H1 (cell line): Measurements from ENCODE around the gene QRICH2. TPM values are rescaled to one million over a fixed set of nuclear protein-coding genes. Genes with fewer than 3 reads are reported as not detected.

Experiments used
- CTCF ChIA-PET: fragments of 300-600 bp; sonication (Branson Sonifier 250); formaldehyde crosslinking; loops from one replicate; lab custom pipeline; 2021; ENCODE audit not compliant: partially characterized antibody; lab: Charles Lee
- POLR2A ChIA-PET: fragments of 300-600 bp; sonication (Branson Sonifier 250); formaldehyde crosslinking; loops from one replicate; lab custom pipeline; 2021; ENCODE audit warnings: inconsistent platforms; ENCODE audit not compliant: partially characterized antibody; lab: Charles Lee
- DNase-seq, 2 experiments: peaks; one replicate each; pipeline versions ENCODE4 v3.0.0 to v3.0.0-alpha.2; 2010 to 2022; ENCODE audit warnings: low spot score in 2 of 2, low read depth in 1 of 2, mixed read lengths in 1 of 2
- FAIRE-seq: peaks from 2 replicates; lab custom pipeline; 2011; peaks lifted over from hg19 to GRCh38; lab: Jason Lieb, UNC
- H2AFZ ChIP-seq: 2 replicates; pipeline ENCODE4 v1.8.1; 2012; ENCODE audit warnings: low read length, inconsistent platforms
- H2AK5ac ChIP-seq: 2 replicates; pipeline ENCODE4 v1.6.1; 2013; ENCODE audit warnings: low read depth, low read length
- H2BK120ac ChIP-seq: replicated peaks from 2 replicates; pipeline ENCODE3; 2013; ENCODE audit warnings: low read depth, low read length, inconsistent platforms
- H2BK12ac ChIP-seq: 2 replicates; pipeline ENCODE4 v1.6.1; 2013; ENCODE audit warnings: low read depth, low read length
- H2BK15ac ChIP-seq: 2 replicates; pipeline ENCODE4 v1.6.1; 2013; ENCODE audit warnings: low read length
- H2BK20ac ChIP-seq: 2 replicates; pipeline ENCODE4 v1.6.1; 2013; ENCODE audit warnings: low read length
- H2BK5ac ChIP-seq: 2 replicates; pipeline ENCODE4 v1.6.1; 2013; ENCODE audit warnings: low read depth, low read length
- H3K14ac ChIP-seq: 2 replicates; pipeline ENCODE4 v1.6.1; 2013; ENCODE audit warnings: inconsistent platforms; ENCODE audit not compliant: insufficient read length
- H3K18ac ChIP-seq: 2 replicates; pipeline ENCODE4 v1.6.1; 2013; ENCODE audit warnings: low read length; ENCODE audit errors: extremely low read depth
- H3K23ac ChIP-seq: 2 replicates; pipeline ENCODE4 v1.6.1; 2013; ENCODE audit warnings: inconsistent platforms; ENCODE audit not compliant: insufficient read length
- H3K23me2 ChIP-seq: 2 replicates; pipeline ENCODE4 v1.6.1; 2013; ENCODE audit warnings: low read depth, low read length
- H3K27ac ChIP-seq: 2 replicates; pipeline ENCODE4 v1.6.1; 2011; ENCODE audit warnings: low read depth, low read length, inconsistent platforms
- H3K27me3 ChIP-seq, 4 experiments: replicated peaks in 1 of 4; 1 replicate in 1 of 4; 2 replicates in 3 of 4; pipeline versions ENCODE4 v1.6.1 to v1.8.1; 2011 to 2013; ENCODE audit warnings: low read length in 3 of 4, mild to moderate bottlenecking in 3 of 4, inconsistent platforms in 2 of 4, mixed read lengths in 2 of 4, moderate library complexity in 1 of 4; ENCODE audit not compliant: control insufficient read depth in 3 of 4, insufficient read depth in 3 of 4; ENCODE audit errors: extremely low read depth in 1 of 4
- H3K36me3 ChIP-seq, 4 experiments: 2 replicates each; pipeline versions ENCODE4 v1.6.1 to v1.8.1; 2011 to 2013; ENCODE audit warnings: mild to moderate bottlenecking in 4 of 4, low read length in 3 of 4, moderate library complexity in 2 of 4, control low read depth in 1 of 4, inconsistent platforms in 1 of 4; ENCODE audit not compliant: insufficient read depth in 4 of 4, control insufficient read depth in 2 of 4
- H3K4ac ChIP-seq: replicated peaks from 2 replicates; pipeline ENCODE3; 2013; ENCODE audit warnings: low read length, low read depth, mixed read lengths, inconsistent platforms; ENCODE audit not compliant: insufficient read length
- H3K4me1 ChIP-seq, 4 experiments: replicated peaks in 1 of 4; 1 replicate in 1 of 4; 2 replicates in 3 of 4; pipeline versions ENCODE4 v1.6.1 to v1.8.1; 2011 to 2013; ENCODE audit warnings: low read length in 3 of 4, inconsistent platforms in 2 of 4, mixed read lengths in 1 of 4; ENCODE audit not compliant: insufficient read depth in 4 of 4, control insufficient read depth in 3 of 4
- H3K4me2 ChIP-seq, 2 experiments: 2 replicates each; pipeline versions ENCODE4 v1.6.1 to v1.8.1; 2011 to 2013; ENCODE audit warnings: low read depth in 2 of 2, low read length in 2 of 2, control low read depth in 1 of 2, inconsistent platforms in 1 of 2, mild to moderate bottlenecking in 1 of 2; ENCODE audit not compliant: insufficient read depth in 1 of 2
- H3K4me3 ChIP-seq, 4 experiments: fragments of 200-600, 300-600 bp in 1 of 4; sonication (generic), shearing (Covaris generic), sonication (Bioruptor Twin) in 1 of 4; 2 replicates each; pipeline versions ENCODE4 v1.5.1 to v1.8.1; 2011 to 2016; ENCODE audit warnings: low read length in 4 of 4, low read depth in 3 of 4, control low read depth in 2 of 4, inconsistent platforms in 2 of 4, mild to moderate bottlenecking in 2 of 4, mixed read lengths in 1 of 4, moderate library complexity in 1 of 4; ENCODE audit not compliant: insufficient read depth in 2 of 4; ENCODE audit errors: extremely low read depth in 1 of 4
- H3K56ac ChIP-seq: replicated peaks from 2 replicates; pipeline ENCODE3; 2013; ENCODE audit warnings: low read depth, mild to moderate bottlenecking, mixed read lengths, low read length, inconsistent platforms; ENCODE audit not compliant: insufficient read length
- H3K79me1 ChIP-seq: 2 replicates; pipeline ENCODE4 v1.6.1; 2013; ENCODE audit warnings: low read depth, low read length, control low read depth
- H3K79me2 ChIP-seq, 2 experiments: 2 replicates each; pipeline versions ENCODE4 v1.6.1 to v1.8.1; 2012 to 2013; ENCODE audit warnings: low read length in 2 of 2, mild to moderate bottlenecking in 2 of 2, inconsistent platforms in 1 of 2; ENCODE audit not compliant: insufficient read depth in 2 of 2, control insufficient read depth in 1 of 2
- H3K9ac ChIP-seq, 4 experiments: replicated peaks in 1 of 4; 1 replicate in 1 of 4; 2 replicates in 3 of 4; pipeline versions ENCODE4 v1.6.1 to v1.8.1; 2011 to 2013; ENCODE audit warnings: low read depth in 3 of 4, low read length in 3 of 4, control low read depth in 2 of 4, mild to moderate bottlenecking in 2 of 4, moderate library complexity in 2 of 4, inconsistent platforms in 1 of 4; ENCODE audit errors: extremely low read depth in 1 of 4
- H3K9me3 ChIP-seq, 2 experiments: 2 replicates each; pipeline versions ENCODE4 v1.6.1 to v1.8.1; 2012 to 2013; ENCODE audit warnings: mild to moderate bottlenecking in 2 of 2, moderate library complexity in 2 of 2, control low read depth in 1 of 2, inconsistent platforms in 1 of 2, low read depth in 1 of 2, low read length in 1 of 2, mixed read lengths in 1 of 2; ENCODE audit not compliant: insufficient read depth in 2 of 2
- H4K20me1 ChIP-seq, 2 experiments: replicated peaks in 1 of 2; 2 replicates each; pipeline versions ENCODE3 to v1.8.1; 2011 to 2013; ENCODE audit warnings: inconsistent platforms in 2 of 2, low read length in 2 of 2, mild to moderate bottlenecking in 1 of 2; ENCODE audit not compliant: insufficient read depth in 2 of 2, control insufficient read depth in 1 of 2
- H4K5ac ChIP-seq: 2 replicates; pipeline ENCODE4 v1.6.1; 2013; ENCODE audit warnings: low read length, low read depth, mixed read lengths, inconsistent platforms; ENCODE audit not compliant: insufficient read length
- H4K8ac ChIP-seq: 2 replicates; pipeline ENCODE4 v1.8.0; 2013; ENCODE audit warnings: mild to moderate bottlenecking, moderate library complexity, low read length, inconsistent platforms; ENCODE audit not compliant: insufficient read depth; ENCODE audit errors: extremely low read depth
- H4K91ac ChIP-seq: replicated peaks from 2 replicates; pipeline ENCODE3; 2013; ENCODE audit warnings: low read length, mixed read lengths, inconsistent platforms; ENCODE audit not compliant: insufficient read length
- CEBPB ChIP-seq: IDR thresholded peaks from 2 replicates; pipeline ENCODE4 v1.6.1; 2012; ENCODE audit warnings: low read depth, low read length
- CTCF ChIP-seq, 3 experiments: IDR thresholded peaks; 1 replicate in 2 of 3; 2 replicates in 1 of 3; pipeline versions ENCODE4 v1.5.1 to v1.6.1; 2011; ENCODE audit warnings: low read length in 3 of 3, mild to moderate bottlenecking in 3 of 3, inconsistent platforms in 2 of 3, low read depth in 1 of 3, moderate library complexity in 1 of 3; ENCODE audit not compliant: insufficient read depth in 1 of 3; ENCODE audit errors: control extremely low read depth in 1 of 3
- KDM1A ChIP-seq: fragments of 200-600, 300-600 bp; sonication (generic); IDR thresholded peaks from 2 replicates; pipeline ENCODE4 v1.7.1; 2016; ENCODE audit warnings: mild to moderate bottlenecking, low read length, borderline replicate concordance
- POU5F1 ChIP-seq: IDR thresholded peaks from 2 replicates; pipeline ENCODE4 v1.6.1; 2011; ENCODE audit warnings: low read depth, mild to moderate bottlenecking, low read length, moderate library complexity
- RXRA ChIP-seq: IDR thresholded peaks from 2 replicates; pipeline ENCODE4 v1.6.1; 2011; ENCODE audit warnings: low read depth, mild to moderate bottlenecking, low read length, moderate library complexity; ENCODE audit not compliant: insufficient read depth
- WGBS, 2 experiments: shearing (Covaris generic) in 1 of 2; methylation state at CpG; one replicate each; pipeline versions ENCODE4 v1.1.6 to v1.1.7; 2013 to 2015; ENCODE audit warnings: low lambda C conversion rate in 2 of 2, mixed read lengths in 2 of 2, inconsistent platforms in 1 of 2, low coverage in 1 of 2, missing lambda C conversion rate in 1 of 2; ENCODE audit not compliant: insufficient replicate concordance in 2 of 2, insufficient coverage in 1 of 2, insufficient read length in 1 of 2; ENCODE audit errors: extremely low coverage in 1 of 2, missing lambda C conversion rate in 1 of 2; 5-methylcytosine and 5-hydroxymethylcytosine counted together
- polyA plus RNA-seq, 7 experiments: library from polyadenylated mRNA; depleted of rRNA in 3 of 7; stranded (reverse) in 5 of 7; unstranded in 2 of 7; fragments of >200 nt in 5 of 7; fragments of 200-250 nt in 2 of 7; gene quantifications; 1 replicate in 5 of 7; 2 replicates in 1 of 7; 4 replicates in 1 of 7; pipeline versions ENCODE4 v1.2.1 to v1.2.3, GENCODE V29; 2011 to 2013; ENCODE audit warnings: missing spikeins in 2 of 7, mixed read lengths in 2 of 7
- total RNA-seq: library from RNA; stranded (reverse); fragmentation: NEBNext Ultra II Directional; extraction: Animal tissue kit (Norgen Biotek cat#: 25700); gene quantifications from 2 replicates; pipeline ENCODE4 v1.2.1, GENCODE V29; 2021

The QRICH2 gene
- total and polyA plus RNA-seq, 2 of the 8 experiments (the other 6 are each of a cell fraction or from before 2014, with no cell fraction given) = 2.8 to 3.8 TPM

DNA sequence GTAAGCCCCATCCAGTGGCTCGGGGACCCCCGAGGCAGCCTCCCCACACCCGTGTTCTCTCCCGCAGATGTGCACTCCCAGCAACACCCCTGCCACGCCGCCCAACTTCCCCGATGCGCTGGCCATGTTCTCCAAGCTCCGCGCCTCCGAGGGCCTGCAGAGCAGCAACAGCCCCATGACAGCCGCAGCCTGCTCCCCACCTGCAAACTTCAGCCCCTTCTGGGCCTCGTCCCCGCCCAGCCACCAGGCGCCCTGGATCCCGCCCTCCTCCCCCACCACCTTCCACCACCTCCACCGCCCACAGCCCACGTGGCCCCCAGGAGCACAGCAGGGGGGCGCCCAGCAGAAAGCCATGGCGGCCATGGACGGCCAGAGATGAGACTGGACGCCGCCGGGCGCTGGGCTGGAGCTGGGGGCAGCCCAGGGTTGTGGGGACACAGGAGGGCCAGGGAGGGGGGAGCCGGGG lies 37.9 kb downstream of the QRICH2 start:
- Histone ChIP-seq H3K4me1 (peaks cover 5 to 27% (median 20%) of the 10 kb centered on the region in 4 experiments), H4K91ac (no peak overlapping the region), H4K5ac (no peak overlapping the region), H2AK5ac (no peak overlapping the region), H3K9ac (no peak overlapping the region), H3K79me2 (peaks cover 3 to 24% of the 10 kb centered on the region in 2 experiments; a peak in 3 of 4 replicates), H3K9me3 (no peaks in the 10 kb centered on the region), H2AFZ (no peak overlapping the region), H3K36me3 (no peaks in the 10 kb centered on the region), H2BK5ac (no peak overlapping the region), H3K27ac (no peak overlapping the region), H2BK15ac (no peak overlapping the region), H3K4ac (no peak overlapping the region), H2BK20ac (no peak overlapping the region), H3K18ac (no peak overlapping the region), H2BK120ac (no peak overlapping the region), H3K23me2 (no peaks in the 10 kb centered on the region), H4K20me1 (no peaks in the 10 kb centered on the region), H3K27me3 (no peaks in the 10 kb centered on the region), H4K8ac (no peak overlapping the region), H3K23ac (no peak overlapping the region), H3K56ac (no peak overlapping the region), H3K4me2 (no peak overlapping the region), H3K79me1 (peaks cover 2% of the 10 kb centered on the region; the same call in 1 of the 2 replicates), H3K14ac (no peak overlapping the region), H2BK12ac (no peak overlapping the region), H3K4me3 (no peak overlapping the region)
- TF ChIP-seq CTCF (IDR thresholded peaks at IDR 0.05; ENCODE audit: control extremely low read depth in 1 of 3, insufficient read depth in 1 of 3, low read depth in 1 of 3, low read length in 3 of 3) = no peak
- TF ChIP-seq POU5F1 = no peak
- no peak for TF ChIP-seq RXRA
- no peak for TF ChIP-seq KDM1A
- TF ChIP-seq CEBPB = no peak
- ChIA-PET POLR2A (interaction anchor here (0.9 to 2.3 kb wide), 4 partner anchors 9 to 261 kb away, joined by 3 to 6 read pairs (median 3); no protein-coding TSS in a partner anchor), CTCF (interaction anchor here (0.9 to 6.2 kb wide), 4 partner anchors 10 to 148 kb away, joined by 3 to 63 read pairs (median 5); no protein-coding TSS in a partner anchor)
- DNase-seq (no peak), FAIRE-seq (no peak)
- WGBS, 2 experiments = 97% methylated on average over 21 of the region's 26 CpGs; no CpG with 5 or more reads in 1 of the 2 experiments
